Kidney tubule cell (primary cell): ENCODE data around the gene PROSER2.

Experiments used
- DNase-seq: peaks from one replicate; pipeline ENCODE4 v3.0.0-alpha.2; 2018; ENCODE audit warnings: low spot score

PROSER2 gene, protein sequence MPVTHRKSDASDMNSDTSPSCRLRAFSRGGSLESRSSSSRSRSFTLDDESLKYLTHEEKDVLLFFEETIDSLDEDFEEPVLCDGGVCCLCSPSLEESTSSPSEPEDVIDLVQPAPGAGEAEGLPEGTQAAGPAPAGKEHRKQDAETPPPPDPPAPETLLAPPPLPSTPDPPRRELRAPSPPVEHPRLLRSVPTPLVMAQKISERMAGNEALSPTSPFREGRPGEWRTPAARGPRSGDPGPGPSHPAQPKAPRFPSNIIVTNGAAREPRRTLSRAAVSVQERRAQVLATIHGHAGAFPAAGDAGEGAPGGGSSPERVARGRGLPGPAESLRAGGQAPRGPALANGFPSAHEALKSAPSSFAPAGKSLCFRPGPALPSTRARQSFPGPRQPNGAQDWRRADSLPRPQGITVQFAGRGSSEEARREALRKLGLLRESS

GRCh38 chr10:11823122-11823988 lies at the start of gene PROSER2:
PROSER2 (plus strand) TSS chr10:11823356; CDS start chr10:11852078, 28,722 bp downstream.
- peak; percentile 78 for DNase-seq

GRCh38 chr10:11773761-11774441 lies 49.3 kb upstream of the PROSER2 start:
- no peak for DNase-seq

- no peak for DNase-seq
Measured at GRCh38 chr10:11775412-11775811, 47.7 kb upstream of the PROSER2 start.

DNA sequence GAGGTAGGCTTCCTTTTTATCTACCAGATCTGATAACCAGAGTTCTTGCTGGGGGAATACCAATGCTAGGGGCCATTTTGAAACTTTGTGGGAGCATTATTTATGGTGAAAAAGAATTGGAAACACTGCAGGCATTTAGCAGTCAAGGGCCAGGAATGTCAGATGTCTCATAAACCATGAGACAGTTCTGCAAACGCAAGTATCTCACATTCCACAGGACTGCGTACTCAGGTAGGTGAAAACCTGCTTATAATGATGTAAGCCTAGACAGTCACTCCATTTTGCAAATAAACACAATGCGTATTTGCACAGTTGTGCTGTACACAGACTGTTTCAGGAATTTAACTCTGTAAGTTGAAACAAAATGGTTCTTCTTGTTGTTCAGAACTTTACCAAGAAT lies 47.1 kb upstream of the PROSER2 start:
- peak; percentile 70 for DNase-seq

- no peak for DNase-seq
Measured at GRCh38 chr10:11781114-11781513, 42.0 kb upstream of the PROSER2 start.

DNA sequence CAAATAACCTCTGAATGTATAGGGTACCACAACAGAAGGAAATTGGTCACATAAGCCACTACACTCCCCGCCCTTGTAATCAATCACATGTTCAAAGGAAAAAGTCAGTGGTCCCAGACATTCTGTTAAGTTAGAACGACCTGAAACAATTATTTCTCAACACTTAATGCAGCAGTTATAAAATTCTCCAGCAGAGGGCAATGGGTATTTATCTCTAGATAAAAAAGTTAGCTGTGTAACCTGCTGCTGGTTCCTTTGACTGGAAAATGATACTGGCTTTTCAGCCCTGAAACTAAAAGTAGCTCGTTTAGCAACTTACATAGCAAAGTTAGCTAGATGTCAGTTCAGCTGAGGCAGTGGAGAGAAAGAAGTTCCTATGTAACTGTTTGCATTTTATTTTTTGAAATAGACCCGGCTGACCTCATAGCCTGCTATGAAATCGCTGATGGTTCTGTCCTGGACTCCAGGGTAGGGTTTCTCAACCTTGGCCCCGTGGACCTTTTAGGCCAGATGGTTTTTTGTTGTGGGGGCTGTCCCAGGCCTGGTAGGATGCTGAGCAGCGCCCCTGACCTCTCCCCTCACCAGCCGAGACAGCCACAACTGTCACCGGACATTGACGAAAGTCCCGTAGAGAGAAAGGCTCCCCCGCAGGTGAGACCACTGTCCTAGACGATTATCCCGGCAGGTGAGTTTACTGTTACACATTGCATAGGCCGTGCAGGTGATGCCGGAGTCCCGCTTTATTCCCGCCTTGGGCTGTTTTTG lies 40.2 kb upstream of the PROSER2 start:
- peak; percentile 77 for DNase-seq

DNA sequence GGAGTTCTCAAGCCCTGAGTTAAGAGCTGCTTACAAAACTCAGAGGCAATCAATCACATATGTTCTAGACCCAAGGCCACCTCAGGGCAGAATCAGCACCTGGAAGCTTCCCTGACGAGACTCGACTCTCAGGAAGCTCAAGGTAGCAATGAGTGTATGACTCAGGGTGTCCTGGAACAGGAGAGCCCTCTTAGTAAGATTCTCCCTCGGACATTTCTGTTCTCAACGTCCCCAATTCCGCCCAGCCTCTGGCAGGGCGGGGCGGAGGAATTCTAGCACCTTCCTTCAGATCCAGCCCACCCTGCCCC lies 39.6 kb upstream of the PROSER2 start:
- no peak for DNase-seq

GRCh38 chr10:11787374-11787773 lies 35.8 kb upstream of the PROSER2 start:
- DNase-seq, result no peak

GRCh38 chr10:11787846-11788245 lies 35.3 kb upstream of the PROSER2 start:
- no peak for DNase-seq

GRCh38 chr10:11789306-11789705 lies 33.9 kb upstream of the PROSER2 start:
- DNase-seq, result no peak

DNA sequence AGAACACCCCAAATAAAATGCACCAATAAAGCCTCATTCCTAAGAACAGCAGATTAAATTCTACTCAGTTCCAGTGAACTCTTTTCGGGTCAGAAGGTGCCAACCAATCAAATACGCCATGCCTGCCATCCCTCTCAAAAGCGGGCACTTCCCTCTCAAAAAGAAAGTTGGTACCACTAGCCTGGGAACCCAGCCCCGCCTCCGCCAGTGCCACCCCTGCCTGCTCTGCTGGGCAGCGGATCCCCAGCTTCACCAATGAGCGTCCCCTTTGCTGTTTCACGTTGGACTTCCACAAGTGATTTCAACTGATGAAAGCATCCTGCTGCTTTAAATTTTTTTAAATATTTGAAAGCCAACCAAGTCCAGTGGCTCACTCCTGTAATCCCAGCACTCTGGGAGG lies 33.2 kb upstream of the PROSER2 start:
- DNase-seq, result no peak

GRCh38 chr10:11793762-11794479 lies 29.2 kb upstream of the PROSER2 start:
- DNase-seq, result peak; percentile 100

DNA sequence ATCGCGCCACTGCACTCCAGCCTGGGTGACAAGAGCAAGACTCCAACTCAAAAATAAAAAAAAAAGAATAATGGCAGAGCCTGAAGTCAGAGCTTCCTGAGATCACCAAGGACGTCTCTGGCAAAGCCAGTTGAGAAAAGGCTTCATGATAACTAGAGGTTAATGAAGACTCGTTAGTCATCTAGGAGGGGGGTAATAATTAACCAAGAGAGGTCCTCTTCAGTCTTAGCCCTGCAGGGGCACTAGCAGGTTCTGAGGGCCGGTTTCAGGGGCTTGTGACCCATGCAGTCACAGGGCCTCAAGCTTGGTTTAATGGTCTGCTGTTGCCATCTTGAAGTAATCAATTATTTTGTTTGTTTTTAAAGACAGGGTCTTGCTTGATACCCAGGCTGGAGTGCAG lies 28.6 kb upstream of the PROSER2 start:
- peak; percentile 90 for DNase-seq

DNA sequence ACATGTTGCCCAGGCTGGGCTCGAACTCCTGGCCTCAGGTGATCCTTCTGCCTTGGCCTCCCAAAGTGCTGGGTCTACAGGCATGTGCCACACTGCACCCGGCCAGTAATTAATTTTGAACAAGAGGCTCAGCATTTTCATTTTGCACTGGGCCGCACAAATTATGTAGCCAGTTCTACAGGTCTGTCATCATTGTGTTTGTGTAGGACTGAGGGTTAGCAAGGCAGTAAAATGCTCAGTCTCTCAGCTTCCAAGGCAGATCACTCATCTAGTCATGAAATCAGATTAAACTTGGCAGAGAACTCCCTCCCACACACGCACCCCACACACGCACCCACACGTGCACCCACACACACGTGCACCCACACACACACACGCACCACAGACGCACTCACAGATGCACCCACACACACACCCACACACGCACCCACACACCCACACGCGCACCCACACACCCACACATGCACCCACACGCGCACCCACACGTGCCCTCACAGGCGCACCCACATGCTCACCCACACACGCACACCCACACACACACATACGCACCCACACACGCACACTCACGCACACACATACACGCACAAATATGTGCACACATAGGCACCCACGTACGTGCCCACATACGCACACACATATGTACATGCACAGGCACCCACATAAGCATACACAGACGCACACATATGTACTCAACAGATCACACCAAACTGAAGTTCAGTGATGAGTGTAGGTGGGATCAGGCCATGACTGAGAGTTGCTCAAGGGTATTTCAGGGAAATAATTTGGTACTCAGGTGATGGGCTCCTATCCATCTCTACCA lies 27.8 kb upstream of the PROSER2 start:
- no peak for DNase-seq

DNA sequence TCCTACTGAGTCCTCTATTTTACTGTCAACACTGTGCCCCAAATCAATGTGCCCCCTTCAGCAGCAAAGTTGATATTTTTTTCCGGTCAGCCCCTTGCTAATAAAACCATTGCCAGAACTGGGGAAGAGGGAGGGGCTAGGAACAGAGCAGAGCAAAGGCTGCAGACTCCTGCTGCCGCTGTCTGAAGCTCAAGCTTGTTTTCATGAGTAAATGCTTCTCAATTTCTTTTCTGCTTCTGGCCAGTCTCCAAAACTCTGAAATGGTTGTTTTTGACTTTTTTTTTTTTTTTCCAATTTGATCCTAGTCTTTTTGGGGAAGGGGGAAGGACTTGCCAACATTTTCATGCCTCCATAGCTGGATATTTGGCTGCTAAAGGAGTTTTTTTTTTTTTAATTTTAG lies 26.7 kb upstream of the PROSER2 start:
- DNase-seq, result no peak

DNA sequence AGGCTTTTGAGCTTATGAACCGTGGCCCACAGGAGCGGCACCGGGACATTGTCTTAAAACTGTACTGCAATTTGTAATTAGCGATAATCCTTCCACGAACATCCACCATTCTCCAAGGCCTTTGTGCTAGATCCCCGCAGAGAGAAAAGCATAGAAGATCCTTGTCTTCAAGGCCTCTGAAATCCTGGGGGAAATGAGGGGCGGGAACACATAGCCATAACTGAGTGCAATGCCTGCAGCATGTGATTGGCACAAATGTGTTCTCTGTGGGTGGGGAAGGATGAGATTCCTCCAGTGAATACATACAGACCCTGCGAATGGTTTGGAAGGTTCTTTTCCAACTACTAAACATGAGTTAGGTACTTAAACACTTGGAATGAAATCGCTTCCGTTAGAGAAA lies 25.9 kb upstream of the PROSER2 start:
- no peak for DNase-seq

- no peak for DNase-seq
Measured at GRCh38 chr10:11797847-11798633, 25.1 kb upstream of the PROSER2 start.

DNA sequence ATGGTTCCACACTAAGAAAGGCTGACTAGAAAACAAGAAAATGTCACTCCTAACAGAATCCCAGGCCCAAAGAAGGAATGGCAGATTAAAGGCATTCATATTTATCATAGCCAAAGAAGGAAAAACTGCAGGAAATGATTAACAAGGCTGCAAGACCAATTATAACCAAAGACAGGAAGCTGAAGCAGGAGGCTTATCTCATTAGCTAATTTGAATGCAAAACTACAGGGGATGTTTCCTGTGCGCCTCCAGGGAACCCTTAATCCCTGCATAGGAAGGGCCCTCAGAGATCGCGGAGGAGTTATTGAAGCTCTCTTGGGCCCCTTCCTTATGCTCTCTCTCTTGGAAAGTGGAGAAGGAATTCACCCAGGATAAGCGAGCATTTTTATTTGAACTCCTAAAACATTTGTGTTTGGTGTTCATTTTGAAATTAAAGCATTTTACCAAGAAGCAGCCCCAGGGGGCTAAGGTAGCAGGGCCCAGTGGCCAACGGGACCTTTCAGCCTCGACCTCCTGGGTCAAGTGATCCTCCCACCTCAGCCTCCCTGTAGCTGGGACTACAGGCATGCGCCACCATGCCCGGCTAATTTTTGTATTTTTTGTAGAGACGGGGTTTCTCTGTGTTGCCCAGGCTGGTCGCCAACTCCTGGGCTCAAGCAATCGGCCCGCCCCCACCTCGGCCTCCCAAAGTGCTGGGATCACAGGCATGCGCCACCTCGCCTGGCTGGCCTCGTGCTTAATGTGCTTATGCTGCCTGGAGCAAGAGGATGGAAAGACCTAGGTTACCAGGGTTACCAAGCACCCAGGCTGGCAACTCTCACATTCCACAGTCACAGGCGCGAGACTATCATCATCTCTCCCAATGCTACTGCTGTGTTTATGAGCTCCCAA lies 24.1 kb upstream of the PROSER2 start:
- DNase-seq, result peak; percentile 81

DNA sequence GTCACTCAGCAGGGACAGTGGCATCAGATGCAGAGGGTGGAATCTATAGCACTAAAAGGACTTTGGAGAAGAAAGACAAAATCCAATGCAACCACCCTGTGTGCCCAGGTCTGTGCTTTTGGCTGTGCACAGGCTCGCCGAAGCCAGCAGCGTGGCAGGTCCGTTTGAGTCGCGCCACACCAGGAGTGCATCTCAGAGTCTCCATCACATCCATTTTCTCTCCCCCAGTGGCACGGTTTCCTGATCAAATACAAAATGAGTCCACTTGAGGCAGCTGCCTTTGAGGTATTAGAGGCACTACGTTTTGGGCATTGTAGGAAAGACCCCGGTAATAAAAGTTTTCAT lies 23.4 kb upstream of the PROSER2 start:
- DNase-seq, result no peak
